Activated B cell treated with CpG ODN at 0.5 μM for 24 hours (primary cell): ENCODE data around the gene VWA5B2. TPM values are rescaled to one million over a fixed set of nuclear protein-coding genes. Genes with fewer than 3 reads are reported as not detected.

Source experiments
- ATAC-seq: fragments of 200-7000 bp; cut with Tn5 transposase; one replicate; pipeline ENCODE4 v1.10.0; 2021; ENCODE audit warnings: low read depth, mild to moderate bottlenecking, moderate library complexity
- CTCF ChIA-PET: fragments of 350-600 bp; sonication (Branson Sonifier 250); formaldehyde crosslinking; loops from one replicate; lab custom pipeline; 2021; ENCODE audit warnings: antibody characterized with exemption; lab: Charles Lee
- POLR2A ChIA-PET: fragments of 350-600 bp; sonication (Branson Sonifier 250); formaldehyde crosslinking; loops from one replicate; lab custom pipeline; 2021; ENCODE audit warnings: antibody characterized with exemption; lab: Charles Lee
- DNase-seq: peaks from one replicate; pipeline ENCODE4 v3.0.0; 2022
- H3K27ac Mint-ChIP-seq: one replicate; pipeline ENCODE4 v1.8.0; 2020; ENCODE audit warnings: mixed read lengths
- H3K27me3 Mint-ChIP-seq: one replicate; pipeline ENCODE4 v1.8.0; 2021; ENCODE audit warnings: mixed read lengths
- H3K36me3 Mint-ChIP-seq: one replicate; pipeline ENCODE4 v1.8.0; 2021; ENCODE audit warnings: low read depth, mixed read lengths
- H3K4me1 Mint-ChIP-seq: one replicate; pipeline ENCODE4 v1.8.0; 2021; ENCODE audit warnings: mixed read lengths
- H3K4me3 Mint-ChIP-seq: one replicate; pipeline ENCODE4 v1.8.0; 2020; ENCODE audit warnings: mild to moderate bottlenecking, mixed read lengths
- H3K9me3 Mint-ChIP-seq: one replicate; pipeline ENCODE4 v1.8.0; 2020; ENCODE audit warnings: mixed read lengths
- CTCF ChIP-seq: fragments of 200-600 bp; IDR thresholded peaks from one replicate; pipeline ENCODE4 v1.8.0; 2022; ENCODE audit warnings: antibody characterized with exemption, mild to moderate bottlenecking
- intact Hi-C: fragments of 100-400 bp; cut with micrococcal nuclease; formaldehyde crosslinking; loops from one replicate; pipeline ENCODE4 v1.15.1; 2024
- total RNA-seq: library from RNA; stranded (reverse); gene quantifications from 2 replicates; pipeline ENCODE4 v1.2.3, GENCODE V29; 2022

The VWA5B2 gene
- total RNA-seq, result 0.42 and 0.76 TPM in 2 replicates

GRCh38 chr3:184229394-184230080 lies at the start of gene VWA5B2:
TSS of gene VWA5B2 (plus strand) at chr3:184229585. CDS start at chr3:184230529, 944 bp downstream.
- CTCF ChIA-PET, result no interaction called here
- peak within 1 kb of the TSS; percentile 77 for H3K4me3 Mint-ChIP-seq
- no peak for TF ChIP-seq CTCF
- DNase-seq (peak; percentile 79), ATAC-seq (peak; percentile 97)
- peaks cover 15% of the 10 kb centered on the region for H3K4me1 Mint-ChIP-seq
- POLR2A ChIA-PET, result interaction anchor here (1.0 kb wide), 1 partner anchor 20 kb away, joined by 3 read pairs; the partner anchor contains the start of gene EEF1AKMT4
- intact Hi-C loops, result loop anchor here (1.0 to 5.0 kb wide), 7 partner anchors 33 to 313 kb away; partner anchors contain the start of genes AP2M1, CAMK2N2, EIF2B5 and PSMD2
- H3K27me3 Mint-ChIP-seq, result peaks cover 45% of the 10 kb centered on the region
- H3K27ac Mint-ChIP-seq, result no peak within 1 kb of the TSS
- H3K36me3 Mint-ChIP-seq, result no peaks in the 10 kb centered on the region
- no peaks in the 10 kb centered on the region for H3K9me3 Mint-ChIP-seq

GRCh38 chr3:184180165-184180564 lies 49.2 kb upstream of the VWA5B2 start:
- H3K36me3 Mint-ChIP-seq, result peaks cover 75% of the 10 kb centered on the region

GRCh38 chr3:184181596-184181995 lies 47.8 kb upstream of the VWA5B2 start:
- DNase-seq (no peak), ATAC-seq (no peak)
- CTCF ChIA-PET, result no interaction called here
- Mint-ChIP-seq H3K4me3 (no peak overlapping the region), H3K4me1 (peaks cover 28% of the 10 kb centered on the region), H3K36me3 (peaks cover 79% of the 10 kb centered on the region), H3K27ac (no peak overlapping the region), H3K27me3 (no peaks in the 10 kb centered on the region), H3K9me3 (no peaks in the 10 kb centered on the region)
- POLR2A ChIA-PET, result interaction anchor here (0.6 to 1.2 kb wide), 2 partner anchors 9 to 14 kb away, joined by 3 read pairs; no protein-coding TSS in a partner anchor
- intact Hi-C loops, result no loop called here
- TF ChIP-seq CTCF, result no peak

More at GRCh38 chr3:184180165-184180564, 49.2 kb upstream of the VWA5B2 start:
- DNase-seq, result no peak
- ChIA-PET POLR2A (interaction anchor here (1.2 kb wide), 1 partner anchor 8 kb away, joined by 3 read pairs; no protein-coding TSS in a partner anchor), CTCF (no interaction called here)
- Mint-ChIP-seq H3K9me3 (no peaks in the 10 kb centered on the region), H3K27ac (no peak overlapping the region), H3K4me3 (no peak overlapping the region), H3K27me3 (no peaks in the 10 kb centered on the region), H3K4me1 (peaks cover 31% of the 10 kb centered on the region)
- no peak for ATAC-seq
- intact Hi-C loops, result no loop called here
- no peak for TF ChIP-seq CTCF

GRCh38 chr3:184183679-184184078 lies 45.7 kb upstream of the VWA5B2 start:
- CTCF ChIA-PET, result no interaction called here

More at GRCh38 chr3:184183679-184184078, 45.7 kb upstream of the VWA5B2 start:
- no peak overlapping the region for H3K27ac Mint-ChIP-seq
- ATAC-seq (no peak), DNase-seq (no peak)
- H3K4me1 Mint-ChIP-seq, result peaks cover 34% of the 10 kb centered on the region
- no peak for TF ChIP-seq CTCF
- peaks cover 83% of the 10 kb centered on the region for H3K36me3 Mint-ChIP-seq
- H3K27me3 Mint-ChIP-seq, result no peaks in the 10 kb centered on the region
- no peak overlapping the region for H3K4me3 Mint-ChIP-seq
- intact Hi-C loops, result no loop called here
- H3K9me3 Mint-ChIP-seq, result no peaks in the 10 kb centered on the region
- POLR2A ChIA-PET, result no interaction called here
